Placental pericyte (primary cell): ENCODE results near the gene OR51B5. TPM values are rescaled to one million over a fixed set of nuclear protein-coding genes. Genes with fewer than 3 reads are reported as not detected.

Source experiments
- small RNA-seq: library from RNA; depleted of rRNA; stranded (forward); fragments of <200 nt; gene quantifications from one replicate; pipeline ENCODE3, GENCODE V24; 2012; ENCODE audit warnings: low replicate concordance
- total RNA-seq: library from RNA; depleted of rRNA; stranded (reverse); fragments of >200 nt; gene quantifications from 2 replicates; pipeline ENCODE4 v1.2.3, GENCODE V29; 2012

Gene OR51B5, protein sequence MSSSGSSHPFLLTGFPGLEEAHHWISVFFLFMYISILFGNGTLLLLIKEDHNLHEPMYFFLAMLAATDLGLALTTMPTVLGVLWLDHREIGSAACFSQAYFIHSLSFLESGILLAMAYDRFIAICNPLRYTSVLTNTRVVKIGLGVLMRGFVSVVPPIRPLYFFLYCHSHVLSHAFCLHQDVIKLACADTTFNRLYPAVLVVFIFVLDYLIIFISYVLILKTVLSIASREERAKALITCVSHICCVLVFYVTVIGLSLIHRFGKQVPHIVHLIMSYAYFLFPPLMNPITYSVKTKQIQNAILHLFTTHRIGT
- total RNA-seq: 0.57 TPM in 1 of 2 replicates, not detected in the other

DNA sequence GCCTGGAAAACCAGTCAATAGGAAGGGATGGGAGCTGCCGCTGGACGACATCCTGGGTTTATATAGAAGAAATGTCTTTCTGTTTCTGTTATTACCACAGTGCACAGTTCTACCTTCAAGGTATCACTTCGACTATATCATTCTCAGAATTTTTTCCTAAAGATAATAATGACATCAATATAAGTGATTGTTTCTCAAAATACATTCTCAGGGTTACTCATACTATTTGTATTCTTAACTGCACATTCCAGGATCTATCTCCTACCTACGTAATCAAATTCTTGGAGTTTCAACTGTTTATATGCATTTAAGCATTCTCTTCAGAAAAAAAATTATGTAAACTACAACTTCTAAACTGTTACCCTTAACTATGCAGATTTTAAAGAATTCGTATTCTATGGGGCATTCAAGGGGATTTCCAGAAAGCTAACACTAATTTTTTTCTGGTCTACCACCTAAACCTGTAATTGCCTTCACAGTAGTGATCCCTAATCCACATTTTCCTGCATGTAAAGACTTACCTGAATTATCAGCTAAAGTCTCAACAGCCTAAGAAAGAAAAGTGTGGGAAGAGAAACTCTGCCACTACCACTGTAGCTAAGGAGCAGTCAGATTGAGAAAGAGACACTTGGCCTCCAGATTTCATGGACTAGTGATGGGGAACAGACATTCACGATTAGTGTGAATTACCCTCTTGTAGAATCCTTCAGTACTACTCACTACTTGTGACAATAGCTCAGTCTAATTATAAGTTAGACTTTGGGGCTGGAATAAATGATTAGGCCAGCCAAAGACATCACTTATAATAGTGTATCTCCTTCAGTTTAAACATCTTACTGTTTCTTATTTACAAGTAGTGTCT is at the start of gene OR51B5:
Gene OR51B5 (minus strand): TSS at position 51 of the 862 bp plus-strand sequence. CDS start 0 bp downstream, at position 51.

DNA sequence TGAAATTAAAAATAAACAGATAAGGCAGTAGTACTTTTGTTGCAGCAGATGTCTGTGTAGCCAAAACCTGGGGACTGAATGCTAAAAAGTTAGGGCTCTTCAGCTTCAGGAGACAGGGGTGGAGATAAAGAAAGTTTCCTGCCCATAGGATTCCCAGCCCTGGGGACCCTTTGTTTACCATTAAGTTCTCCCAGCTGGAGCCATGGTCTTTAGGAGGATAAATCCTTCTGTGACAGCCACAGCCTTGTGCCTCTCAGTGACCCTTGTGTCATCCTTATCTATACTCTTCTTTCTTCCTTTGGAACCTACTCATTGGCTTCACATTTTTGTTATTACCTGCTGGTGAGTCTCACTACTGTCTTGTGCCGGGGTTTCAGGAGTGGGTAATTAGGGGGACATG is 40.3 kb upstream of the OR51B5 start, which contains the start of gene OR51M1:
Gene OR51M1 (plus strand): TSS at position 237 of the 400 bp plus-strand sequence. CDS start 5,587 bp downstream, outside the sequence.

DNA sequence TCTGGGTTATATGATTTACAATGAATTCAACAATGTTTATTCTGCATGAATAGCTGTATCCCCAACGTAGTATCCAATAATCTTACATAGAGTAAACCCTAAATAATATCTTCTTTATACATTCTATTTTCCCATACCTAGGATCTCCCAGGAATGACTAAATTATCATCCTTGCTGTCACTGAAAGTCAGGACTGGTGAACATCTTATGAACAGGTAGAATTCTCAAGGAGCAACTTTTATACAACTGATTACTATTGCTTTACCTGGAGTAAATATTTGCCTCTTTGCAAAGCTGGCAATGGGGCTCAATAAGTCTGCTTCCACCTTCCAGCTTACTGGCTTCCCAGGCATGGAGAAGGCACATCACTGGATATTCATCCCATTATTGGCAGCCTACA is 7.9 kb upstream of the OR51B5 start, which contains the start of gene OR51B6:
Gene OR51B6 (plus strand): TSS at position 301 of the 400 bp plus-strand sequence. CDS start 0 bp downstream, at position 301.

DNA sequence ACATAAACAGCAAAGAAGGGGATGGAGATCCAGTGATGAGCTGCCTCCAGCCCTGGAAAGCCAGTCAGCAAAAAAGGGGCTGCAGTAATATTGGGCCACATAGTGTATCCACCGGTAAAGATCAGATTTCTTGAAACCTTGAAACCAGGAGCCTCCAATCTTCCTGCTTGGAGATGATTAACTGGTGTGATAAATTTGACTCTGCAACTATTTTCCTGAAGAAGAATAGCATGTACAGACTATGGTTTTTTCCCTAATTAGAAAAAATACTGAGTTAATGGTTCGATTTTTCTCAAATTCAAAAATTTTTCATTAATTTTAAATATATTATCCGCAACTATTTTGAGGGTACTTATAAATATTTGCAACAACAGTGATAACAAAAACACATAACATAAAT is 19.1 kb downstream of the OR51B5 start, which contains the start of gene OR51B2:
Gene OR51B2 (minus strand): TSS at position 101 of the 400 bp plus-strand sequence. CDS start 0 bp downstream, at position 101.

DNA sequence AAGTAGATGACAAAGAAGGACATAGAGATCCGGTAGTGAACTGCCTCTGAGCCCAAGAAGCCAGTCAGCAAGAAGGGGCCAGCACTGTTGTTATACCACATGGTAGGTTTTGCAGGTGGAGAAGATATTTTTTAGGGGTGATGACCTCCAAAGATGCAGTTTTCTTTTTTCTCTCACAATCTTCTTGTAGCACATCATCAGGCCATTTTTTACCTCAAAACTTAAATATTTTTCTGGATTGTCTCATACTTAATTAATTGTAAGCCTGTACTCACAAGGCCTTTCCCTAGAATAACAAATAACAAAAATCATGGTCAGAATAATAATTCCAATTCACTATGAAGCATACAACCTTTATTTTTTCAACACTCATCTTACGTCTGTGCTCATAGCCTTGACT is 41.5 kb downstream of the OR51B5 start, which contains the start of gene OR51B4:
Gene OR51B4 (minus strand): TSS at position 101 of the 400 bp plus-strand sequence. CDS start 0 bp downstream, at position 101.

Small RNA genes lying within 50 kb of the gene (small RNA-seq; reads per million reads assigned to genes)
- not detected for gene AC104389.3

Other genes with a start within 250 kb of the OR51B5 start
- not detected in 2 replicates for gene OR52A5, start 205.2 kb downstream of the OR51B5 start, total RNA-seq
- not detected in 2 replicates for gene OR52A1, start 188.8 kb downstream of the OR51B5 start, total RNA-seq
- not detected in 2 replicates for gene OR51V1, start 142.8 kb downstream of the OR51B5 start, total RNA-seq
- gene HBB, start 116.5 kb downstream of the OR51B5 start, total RNA-seq: not detected in 2 replicates
- not detected in 2 replicates for gene HBD, start 109.0 kb downstream of the OR51B5 start, total RNA-seq
- gene HBG1, start 93.7 kb downstream of the OR51B5 start, total RNA-seq: not detected in 2 replicates
- gene HBG2, start 88.7 kb downstream of the OR51B5 start, total RNA-seq: not detected in 2 replicates
- not detected in 2 replicates for gene HBE1, start 73.6 kb downstream of the OR51B5 start, total RNA-seq
- not detected in 2 replicates for gene OR51B4, start 41.6 kb downstream of the OR51B5 start, total RNA-seq
- not detected in 2 replicates for gene OR51B2, start 19.2 kb downstream of the OR51B5 start, total RNA-seq
- not detected in 2 replicates for gene OR51B6, start 8.0 kb upstream of the OR51B5 start, total RNA-seq
- not detected in 2 replicates for gene OR51M1, start 40.3 kb upstream of the OR51B5 start, total RNA-seq
- gene OR51Q1, start 78.6 kb upstream of the OR51B5 start, total RNA-seq: not detected in 2 replicates
- not detected in 2 replicates for gene OR51I1, start 98.0 kb upstream of the OR51B5 start, total RNA-seq
- gene OR51I2, start 105.8 kb upstream of the OR51B5 start, total RNA-seq: not detected in 2 replicates
- gene OR52D1, start 145.2 kb upstream of the OR51B5 start, total RNA-seq: not detected in 2 replicates
- under 0.01 TPM in 1 of 2 replicates, not detected in the other for gene UBQLN3, start 166.4 kb upstream of the OR51B5 start, total RNA-seq
- 0.14 and 0.44 TPM in 2 replicates for gene UBQLNL, start 173.2 kb upstream of the OR51B5 start, total RNA-seq
- gene OR52H1, start 205.0 kb upstream of the OR51B5 start, total RNA-seq: 0.22 and 1.0 TPM in 2 replicates
- not detected in 2 replicates for gene OR52B6, start 237.4 kb upstream of the OR51B5 start, total RNA-seq